ENCODE measurements around the gene SH3TC1.

SH3TC1 gene

DNA sequence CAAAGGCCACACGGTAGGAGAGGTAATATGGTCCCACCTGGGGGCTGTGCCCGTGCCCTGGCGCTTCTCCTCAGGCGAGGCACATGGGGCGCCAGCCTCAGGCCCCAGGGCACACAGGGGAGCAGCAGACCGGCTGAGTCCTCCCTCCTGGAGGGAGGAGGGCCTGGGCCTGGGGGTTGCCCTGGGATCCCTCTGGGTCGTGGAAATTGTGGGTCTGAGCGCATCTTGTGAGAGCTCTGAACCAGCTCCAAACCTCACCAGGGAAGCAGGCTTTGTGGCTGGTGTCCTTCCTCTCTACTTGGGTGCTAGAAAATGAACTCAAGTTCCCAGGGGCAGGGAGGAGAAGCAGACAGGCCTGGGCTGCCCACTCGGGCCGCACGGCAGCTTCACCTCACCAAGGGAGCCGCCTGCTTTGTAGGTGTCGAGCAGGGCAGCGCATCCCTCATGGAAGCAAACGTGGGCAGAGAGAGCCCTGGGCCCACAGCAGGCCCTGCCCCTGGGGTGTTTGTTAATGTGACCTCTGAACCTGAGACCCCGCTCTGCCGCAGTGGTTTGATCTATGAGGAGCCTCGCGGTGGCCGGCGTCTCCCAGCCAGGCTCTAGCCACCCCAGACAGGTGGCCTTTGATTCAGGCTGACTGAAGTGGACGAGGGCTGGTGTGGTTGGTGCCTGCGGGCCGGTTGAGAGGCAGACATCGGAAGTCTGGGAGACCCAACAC is 81.2 kb downstream of the SH3TC1 start:
- no peak for DNase-seq

DNA sequence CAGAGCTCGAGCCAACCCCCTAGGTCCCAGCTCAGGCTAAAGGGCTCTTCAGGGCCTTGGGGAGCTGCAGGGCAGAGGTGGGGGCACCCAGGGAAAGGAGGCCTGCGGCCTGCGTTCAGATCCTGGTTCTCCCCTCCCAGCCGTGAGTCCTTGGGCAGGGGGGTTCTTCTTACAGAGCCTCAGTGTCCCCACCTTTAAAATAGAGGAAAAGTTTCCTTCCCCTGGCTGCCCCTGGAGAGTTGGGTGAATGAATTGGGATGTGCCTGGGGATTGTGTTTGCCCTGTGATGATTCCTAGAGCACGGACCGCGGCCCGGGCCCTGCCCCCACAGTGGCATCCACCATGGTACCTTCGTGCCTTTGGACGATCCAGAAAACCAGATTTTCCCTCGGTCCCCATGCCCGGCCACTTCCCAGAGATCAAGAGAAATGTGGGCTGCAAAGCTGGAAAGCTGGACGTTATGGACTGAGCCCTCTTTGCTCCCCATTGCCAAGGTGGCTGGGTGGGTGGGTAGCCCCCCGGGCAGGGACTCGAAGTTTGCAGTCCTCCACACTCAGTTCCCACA is 81.9 kb downstream of the SH3TC1 start:
- no peak for DNase-seq

- DNase-seq, result no peak
These were observed 82.5 kb downstream of the SH3TC1 start for GRCh38 chr4:8281519-8282133.

DNA sequence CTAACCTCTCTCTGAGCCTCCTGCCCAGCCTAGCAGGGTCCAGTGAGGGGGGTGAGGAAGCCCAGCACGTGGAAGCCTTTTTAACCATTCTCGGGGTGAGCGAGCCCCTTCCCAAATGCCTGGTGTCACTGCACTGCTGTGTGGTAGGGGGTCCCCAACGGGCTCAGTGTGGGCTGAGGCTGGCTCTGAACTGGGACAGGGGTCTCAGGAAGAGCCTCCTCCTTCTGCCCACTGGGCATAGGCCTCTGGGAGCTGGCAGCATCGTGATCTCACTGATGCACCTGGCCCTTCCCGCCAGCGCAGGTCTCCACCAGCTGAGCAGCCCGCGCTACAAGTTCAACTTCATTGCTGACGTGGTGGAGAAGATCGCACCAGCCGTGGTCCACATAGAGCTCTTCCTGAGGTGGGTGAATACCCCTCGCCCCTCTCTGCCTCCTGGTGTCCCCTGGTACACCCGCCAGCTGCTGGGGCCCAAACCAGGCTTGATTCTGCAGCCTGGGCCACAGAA is 83.1 kb downstream of the SH3TC1 start:
- DNase-seq, result no peak

DNA sequence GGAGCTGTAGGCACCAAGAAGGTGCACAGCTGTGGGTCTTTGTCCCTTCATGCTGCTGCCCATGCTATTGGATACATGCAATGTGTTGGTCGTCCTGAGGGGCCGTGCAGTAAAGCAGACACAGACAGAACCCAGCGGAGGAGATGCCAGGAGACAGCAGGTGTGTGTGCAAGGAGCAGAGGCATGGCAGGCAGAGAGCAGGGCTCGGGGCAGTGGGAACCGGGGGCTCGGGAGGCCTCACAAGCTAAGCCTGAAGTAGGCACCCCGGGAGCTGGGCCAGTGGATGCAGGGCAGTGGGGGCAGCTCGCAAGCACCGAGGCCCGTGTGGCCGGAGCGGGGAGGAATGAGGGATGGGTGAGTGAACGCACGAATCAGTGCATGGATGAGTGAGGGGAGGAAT is 83.7 kb downstream of the SH3TC1 start:
- DNase-seq, result no peak

- DNase-seq, result no peak
These were observed 84.1 kb downstream of the SH3TC1 start for GRCh38 chr4:8283161-8283560.

DNA sequence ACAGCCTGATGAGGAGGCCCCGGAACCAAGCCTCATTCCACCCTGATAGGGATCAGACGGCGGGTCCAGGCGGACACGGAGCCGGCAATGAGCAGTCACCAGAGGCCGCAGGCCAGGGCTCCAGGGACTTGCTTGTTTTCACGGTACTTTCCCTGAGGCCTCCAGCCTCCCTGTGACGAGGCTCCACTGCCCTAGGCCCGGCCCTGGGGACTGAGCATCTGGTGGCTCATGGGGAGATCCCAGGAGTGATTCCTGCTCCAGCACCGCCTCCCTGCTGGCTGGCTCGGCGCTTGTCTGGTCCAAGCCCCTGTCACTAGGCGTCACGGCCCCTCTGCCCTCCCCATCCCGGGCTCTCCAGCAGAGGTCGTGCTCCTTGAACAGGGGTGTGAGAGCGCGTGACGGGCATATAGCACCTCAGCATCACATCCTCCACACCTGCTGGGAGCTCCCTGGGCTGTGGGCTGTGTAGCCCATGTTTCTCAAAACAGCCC is 84.6 kb downstream of the SH3TC1 start:
- no peak for DNase-seq

DNA sequence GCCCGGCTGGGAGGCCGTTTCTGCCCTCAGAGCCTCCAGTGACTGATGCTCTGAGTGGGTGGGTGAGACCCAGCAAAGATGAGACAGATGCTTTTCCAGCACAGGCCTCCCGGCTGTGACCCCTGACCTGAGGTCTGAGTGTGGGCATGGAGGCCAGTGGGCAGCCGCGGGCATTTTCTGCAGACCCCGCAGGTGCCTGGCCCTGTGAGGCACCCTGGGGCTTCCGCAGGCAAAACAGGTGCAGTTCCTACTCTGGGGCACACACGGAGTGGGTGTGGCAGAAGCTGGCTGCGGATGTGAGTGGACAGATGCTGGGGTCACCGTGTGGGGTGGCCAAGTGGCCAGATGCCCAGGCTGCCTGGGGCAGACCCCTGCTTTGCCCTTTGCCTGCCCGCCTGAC is 85.3 kb downstream of the SH3TC1 start:
- DNase-seq, result no peak

DNA sequence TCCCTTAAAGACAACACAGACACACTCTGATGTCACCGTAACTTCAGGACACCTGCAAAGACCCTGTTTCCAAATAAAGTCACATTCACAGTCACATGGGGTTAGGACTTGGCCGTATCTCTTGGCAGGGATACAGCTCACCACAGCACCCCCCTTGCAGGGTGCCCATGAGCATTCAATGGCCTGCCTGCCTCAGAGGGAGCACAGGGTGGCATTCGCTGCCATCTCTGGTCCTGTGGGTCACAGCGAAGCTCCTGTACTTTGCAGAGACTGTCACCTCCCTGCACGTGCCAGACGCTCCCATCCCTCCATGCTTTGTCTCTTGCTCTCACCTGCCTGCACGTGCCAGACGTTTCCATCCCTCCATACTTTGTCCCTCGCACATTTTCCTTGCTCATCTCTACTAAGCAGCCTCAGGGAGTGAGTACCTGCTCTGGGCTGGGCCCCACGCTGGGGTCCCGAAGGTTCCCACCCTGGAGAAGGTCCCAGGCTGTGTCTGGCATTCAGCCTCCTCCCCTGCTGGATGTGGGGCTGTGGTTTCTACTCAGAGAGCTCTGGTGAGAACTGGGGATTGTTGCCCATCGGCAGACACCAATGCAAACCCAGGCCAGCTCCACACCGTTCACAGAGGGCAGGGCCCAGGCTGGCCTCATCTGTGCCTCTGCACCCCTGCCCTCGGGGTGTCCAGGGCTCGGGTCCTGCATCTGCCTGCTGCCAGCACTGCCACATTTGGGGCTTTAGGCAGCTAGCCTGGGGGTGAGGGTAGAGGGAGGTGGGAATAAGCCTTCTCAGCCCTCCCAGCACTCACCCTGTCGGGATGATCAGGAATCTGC is 86.3 kb downstream of the SH3TC1 start:
- no peak for DNase-seq

GRCh38 chr4:8285976-8286718 is 87.1 kb downstream of the SH3TC1 start:
- DNase-seq, result no peak

DNA sequence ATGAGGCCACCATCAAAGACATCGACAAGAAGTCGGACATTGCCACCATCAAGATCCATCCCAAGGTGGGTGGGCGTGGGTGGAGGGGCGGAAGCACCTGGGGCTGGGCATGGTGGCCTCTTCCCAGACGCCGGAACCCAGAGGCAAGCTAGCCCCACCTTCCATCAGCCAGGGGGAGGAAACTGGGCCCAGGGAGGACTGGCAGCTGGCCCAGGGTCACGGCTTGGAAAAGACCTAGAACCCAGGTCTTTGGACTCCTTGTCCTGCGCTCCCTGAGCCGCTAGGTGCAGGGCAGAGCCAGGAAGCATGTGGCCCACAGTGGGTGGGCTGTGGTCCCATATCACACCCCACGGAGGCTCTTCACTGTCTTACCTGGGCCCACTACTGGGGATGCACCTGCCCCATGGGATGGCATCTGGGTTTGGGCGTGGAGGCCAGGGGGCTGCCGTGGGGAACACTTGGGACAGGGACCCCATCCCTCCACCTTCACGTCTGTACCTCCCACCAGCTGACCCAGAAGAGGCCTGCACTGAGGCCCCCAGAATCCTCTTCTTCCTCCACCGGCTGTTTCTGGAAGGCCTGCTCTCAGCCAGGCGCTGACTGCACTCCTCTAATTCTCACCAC is 87.7 kb downstream of the SH3TC1 start:
- DNase-seq, result no peak

GRCh38 chr4:8287343-8288280 is 88.5 kb downstream of the SH3TC1 start:
- no peak for DNase-seq

GRCh38 chr4:8289151-8289750 is 90.2 kb downstream of the SH3TC1 start:
- no peak for DNase-seq

DNA sequence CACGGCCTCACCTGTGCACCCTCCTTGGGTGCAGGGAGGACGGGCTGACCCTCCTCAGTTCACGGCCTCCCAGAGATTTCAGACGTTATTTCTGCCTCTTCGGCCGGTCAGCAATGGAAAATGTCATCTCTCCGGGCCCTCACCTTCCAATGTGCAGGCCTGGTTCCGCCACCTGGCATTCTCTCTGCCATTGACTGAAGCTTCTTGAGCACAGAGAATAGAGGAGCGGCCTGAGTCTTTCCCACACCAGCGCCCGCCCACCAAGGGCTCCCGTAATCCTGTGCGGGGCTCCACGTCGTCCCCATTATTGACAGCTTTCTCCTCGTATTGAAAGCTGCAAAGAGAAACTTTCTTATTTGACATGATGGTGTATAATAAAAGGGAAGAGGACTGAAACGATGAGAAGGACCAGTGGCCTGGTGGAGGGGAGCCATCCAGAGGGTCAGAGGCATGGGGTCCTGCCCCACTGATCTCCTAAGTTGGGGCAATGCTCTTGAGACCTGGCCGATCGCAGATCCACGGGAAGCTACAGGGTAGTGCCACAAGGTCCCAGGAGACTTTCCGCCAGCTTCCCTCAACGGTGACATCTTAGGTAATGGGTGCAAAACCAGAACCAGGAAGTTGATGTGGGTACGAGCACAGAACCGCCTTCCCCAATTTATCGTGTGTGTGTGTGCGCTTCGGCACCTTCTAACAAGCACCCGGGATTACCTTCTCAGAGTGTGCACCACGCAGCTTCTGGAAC is 91.0 kb downstream of the SH3TC1 start:
- no peak for DNase-seq

GRCh38 chr4:8290701-8290970 is 91.5 kb downstream of the SH3TC1 start:
- DNase-seq, result no peak

Measured in activated CD8-positive, alpha-beta memory T cell treated with anti-CD3 and anti-CD28 coated beads for 24 hours (primary cell).